GM18508 (cell line): ENCODE data around the gene RPL14.
"Not testable (repeated sequence)": the region's sequence is repeated elsewhere in the genome, so short reads cannot be mapped to it uniquely, and the experiment has no call there.

Source experiments
- ATAC-seq: cut with Tn5 transposase; IDR thresholded peaks from one replicate; pipeline ENCODE4 v1.9.1; 2021; ENCODE audit warnings: moderate number of reproducible peaks; ENCODE audit not compliant: insufficient read depth, unreplicated experiment

Gene RPL14

GRCh38 chr3:40461161-40461560, 4.0 kb downstream of the RPL14 start:
- ATAC-seq = no peak

GRCh38 chr3:40462838-40463237, 5.7 kb downstream of the RPL14 start:
- not testable (repeated sequence) for ATAC-seq

GRCh38 chr3:40463579-40463978, 6.4 kb downstream of the RPL14 start:
- no peak for ATAC-seq

GRCh38 chr3:40464339-40465110, 7.4 kb downstream of the RPL14 start:
- ATAC-seq = no peak

GRCh38 chr3:40465111-40465407, 7.9 kb downstream of the RPL14 start:
- ATAC-seq = no peak

GRCh38 chr3:40465456-40465855, 8.3 kb downstream of the RPL14 start:
- ATAC-seq = no peak

GRCh38 chr3:40468018-40468417, 10.9 kb downstream of the RPL14 start:
- no peak for ATAC-seq

GRCh38 chr3:40470701-40471100, 13.6 kb downstream of the RPL14 start:
- no peak for ATAC-seq

GRCh38 chr3:40476478-40477470, 19.6 kb downstream of the RPL14 start, which contains the start of gene ZNF619:
TSS of gene ZNF619 (plus strand) at chr3:40477122. CDS start at chr3:40477980, 858 bp downstream.
- ATAC-seq = peak; percentile 55

GRCh38 chr3:40477666-40478065, 20.5 kb downstream of the RPL14 start:
- no peak for ATAC-seq

GRCh38 chr3:40487172-40487571, 30.0 kb downstream of the RPL14 start:
- no peak for ATAC-seq

- ATAC-seq = no peak
Observed at GRCh38 chr3:40490916-40491315, 33.8 kb downstream of the RPL14 start.

- no peak for ATAC-seq
Observed at GRCh38 chr3:40494698-40495097, 37.6 kb downstream of the RPL14 start.

GRCh38 chr3:40497288-40497687, 40.1 kb downstream of the RPL14 start:
- ATAC-seq = no peak

GRCh38 chr3:40499952-40500351, 42.8 kb downstream of the RPL14 start:
- no peak for ATAC-seq

- no peak for ATAC-seq
Observed at GRCh38 chr3:40502034-40502433, 44.9 kb downstream of the RPL14 start.

- no peak for ATAC-seq
Observed at GRCh38 chr3:40504636-40505430, 47.7 kb downstream of the RPL14 start.

GRCh38 chr3:40505599-40506462, 48.7 kb downstream of the RPL14 start, which contains the start of gene ZNF620:
TSS of gene ZNF620 (plus strand) at chr3:40506039. CDS start at chr3:40506353, 314 bp downstream.
- ATAC-seq = peak; percentile 52

- no peak for ATAC-seq
Observed at GRCh38 chr3:40511031-40511718, 54.0 kb downstream of the RPL14 start.
